ENCODE measurements around the gene KDELR3.

GRCh38 chr22:38419121-38419857 lies 48.6 kb upstream of the KDELR3 start:
- no peak for TF ChIP-seq CTCF (IDR thresholded peaks at IDR 0.05; ENCODE audit: control extremely low read depth in 1 of 3, insufficient read depth in 1 of 3, low read depth in 1 of 3, low read length in 3 of 3)
- no peak for TF ChIP-seq YY1 (IDR thresholded peaks at IDR 0.05; ENCODE audit: low read depth, low read length)
- TF ChIP-seq GABPA (IDR thresholded peaks at IDR 0.05; ENCODE audit: borderline replicate concordance, insufficient read depth, low read length) = no peak
